GM18499 (cell line): ENCODE data around the gene P2RX6.

ENCODE experiments used
- ATAC-seq: cut with Tn5 transposase; IDR thresholded peaks from one replicate; pipeline ENCODE4 v1.9.1; 2021; ENCODE audit warnings: moderate number of reproducible peaks; ENCODE audit not compliant: insufficient read depth, unreplicated experiment

The P2RX6 gene

DNA sequence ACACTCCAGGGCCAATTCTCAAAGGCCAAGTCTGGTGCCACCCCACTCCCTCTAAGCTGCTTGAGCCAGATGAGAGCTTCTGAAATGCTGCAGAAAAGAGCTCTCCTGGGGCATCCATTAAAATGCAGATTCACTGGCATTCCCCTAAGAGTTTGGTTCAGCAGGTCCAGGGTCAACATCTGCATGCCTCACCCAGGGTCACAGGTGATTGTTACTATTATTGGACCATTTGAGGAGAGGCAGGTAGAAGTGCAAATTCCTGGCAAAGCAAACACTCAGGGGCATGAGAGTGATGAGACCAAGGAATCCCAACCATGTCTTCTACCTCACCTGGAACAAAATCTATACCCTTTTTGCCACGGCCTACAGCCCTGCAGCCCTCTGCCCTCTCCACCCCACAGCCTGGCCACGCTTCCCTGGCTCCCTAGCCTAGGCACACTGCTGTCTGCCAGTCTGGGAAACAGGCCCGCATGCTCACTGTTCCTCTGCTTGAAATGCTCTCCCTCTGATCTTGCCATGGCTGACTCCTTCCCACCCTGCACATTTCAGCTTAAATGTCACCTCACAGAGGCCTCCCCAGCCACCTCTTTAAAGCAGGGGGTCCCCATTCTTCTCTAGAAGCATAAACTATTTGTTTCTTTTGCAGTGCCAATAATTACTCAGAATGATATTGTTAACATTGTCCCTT lies 4.4 kb upstream of the P2RX6 start:
- no peak for ATAC-seq

DNA sequence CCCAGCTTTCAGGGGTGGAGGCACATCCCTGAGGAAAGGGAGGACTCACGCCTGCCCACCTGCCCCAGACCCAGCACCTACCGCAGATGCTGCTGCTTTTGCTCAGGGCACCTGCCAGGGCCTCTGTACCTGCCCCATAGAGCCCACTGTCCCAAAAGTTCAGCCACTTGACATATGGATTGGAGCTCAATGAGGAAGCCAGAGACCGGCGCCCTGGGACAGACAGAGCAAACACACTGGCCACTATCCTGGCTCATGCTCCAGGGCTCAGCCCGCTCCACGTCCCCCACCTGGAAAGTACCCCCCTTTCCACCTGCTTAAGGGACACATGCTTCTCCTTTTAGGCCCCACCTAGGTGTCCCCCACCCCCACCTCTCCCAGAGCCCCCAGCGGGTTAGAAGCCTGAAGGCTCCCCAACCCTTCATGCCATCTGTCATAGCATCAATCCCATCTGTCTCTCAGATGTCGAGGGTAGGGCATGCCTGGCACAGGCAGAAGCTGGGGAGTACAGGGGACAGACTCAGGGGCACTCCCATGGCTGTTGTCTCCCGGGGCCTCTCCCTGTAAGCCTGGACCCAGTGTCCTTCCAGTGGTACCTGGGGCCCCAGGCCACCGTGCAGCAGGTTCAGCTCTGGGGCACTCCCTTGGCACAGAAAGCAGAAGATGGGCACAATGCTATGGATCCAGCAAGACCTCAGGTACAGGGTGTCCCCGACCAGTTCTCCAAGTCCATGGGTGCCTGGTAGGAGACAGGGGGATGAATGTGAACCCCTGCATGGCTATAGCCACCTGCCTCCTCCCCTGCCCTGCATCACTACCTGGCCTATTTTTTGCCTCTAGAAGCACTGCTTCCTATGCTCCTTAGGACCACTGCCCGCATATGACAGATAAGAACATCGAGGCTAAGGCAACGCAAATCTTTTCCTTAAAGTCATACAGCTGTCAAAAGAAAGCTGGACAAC lies 2.2 kb upstream of the P2RX6 start:
- ATAC-seq, result no peak

DNA sequence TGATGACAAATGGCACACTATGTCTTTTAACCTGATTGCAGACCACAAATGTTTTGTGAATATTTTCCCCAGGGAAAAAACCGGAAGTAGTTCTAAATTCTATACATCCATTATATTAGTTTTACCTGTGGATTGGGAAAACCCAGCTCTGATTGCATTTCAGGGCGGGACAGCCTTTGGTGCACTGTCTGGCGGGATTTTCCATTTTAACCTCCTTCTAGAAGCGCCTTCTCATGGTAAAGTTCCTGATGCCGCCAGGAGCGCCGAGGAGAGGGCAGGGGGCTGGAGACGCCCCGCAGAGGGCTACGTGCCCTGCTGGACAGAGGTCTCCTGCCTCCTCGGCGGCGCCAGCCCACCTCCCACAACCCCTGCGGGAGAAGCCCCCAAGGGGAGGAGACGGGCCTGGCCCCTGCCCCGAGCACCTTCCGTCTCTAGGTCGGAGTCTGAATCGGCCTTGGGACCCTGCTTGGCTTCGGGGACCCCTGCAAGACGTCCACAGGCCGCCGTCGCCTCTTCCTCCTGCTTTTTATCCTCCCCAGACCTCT lies 1.2 kb upstream of the P2RX6 start:
- no peak for ATAC-seq

DNA sequence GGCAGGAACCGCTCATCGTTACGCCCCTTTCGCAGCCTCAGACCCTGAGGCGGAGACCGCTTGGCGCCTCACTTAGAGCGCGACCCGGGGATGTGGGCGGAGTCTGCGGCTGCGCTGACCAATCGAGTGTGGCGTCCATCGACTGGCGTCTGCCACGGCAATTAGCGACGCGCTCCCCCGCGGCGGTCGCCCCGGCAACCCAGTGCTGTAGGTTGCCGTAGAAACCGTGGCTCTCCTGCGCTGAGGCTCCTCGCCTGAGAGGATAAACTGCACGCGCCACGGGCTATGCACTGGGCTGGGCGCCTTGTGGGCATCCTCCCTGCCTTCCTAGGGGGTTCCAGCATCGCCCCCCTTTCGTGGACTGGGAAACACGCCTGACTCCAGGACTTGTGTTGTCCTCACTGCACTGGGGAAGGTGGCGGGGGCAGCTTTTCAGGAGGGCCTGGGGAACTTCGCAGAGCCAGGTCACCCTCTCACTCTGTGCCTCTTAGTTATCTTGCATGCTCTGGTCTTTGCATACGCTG lies 701 bp upstream of the P2RX6 start:
- ATAC-seq, result no peak

DNA sequence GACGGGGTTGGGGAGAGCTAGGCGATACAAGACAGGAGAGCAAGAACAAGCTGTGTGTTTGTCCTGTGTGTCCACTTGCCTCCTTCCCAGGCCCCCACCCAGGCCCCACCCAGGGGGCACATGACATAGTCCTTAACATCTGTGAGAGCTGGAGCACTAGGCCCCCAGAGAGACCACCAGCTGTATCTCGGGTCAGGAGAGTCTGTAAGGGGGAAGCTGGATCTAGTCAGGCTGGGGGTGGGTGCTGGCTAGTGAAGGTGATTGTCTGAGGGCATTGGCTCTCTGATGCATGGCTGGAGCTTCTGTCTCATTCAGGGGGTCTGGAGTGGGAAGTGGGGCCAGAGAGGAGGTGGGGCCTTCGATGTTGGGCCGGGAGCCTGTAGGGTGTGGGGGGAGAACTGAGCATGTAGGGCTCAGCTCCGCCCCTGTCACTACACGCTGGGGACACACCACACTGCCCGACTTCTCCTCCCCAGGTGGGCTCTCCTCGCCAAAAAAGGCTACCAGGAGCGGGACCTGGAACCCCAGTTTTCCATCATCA lies 571 bp downstream of the P2RX6 start:
- no peak for ATAC-seq

DNA sequence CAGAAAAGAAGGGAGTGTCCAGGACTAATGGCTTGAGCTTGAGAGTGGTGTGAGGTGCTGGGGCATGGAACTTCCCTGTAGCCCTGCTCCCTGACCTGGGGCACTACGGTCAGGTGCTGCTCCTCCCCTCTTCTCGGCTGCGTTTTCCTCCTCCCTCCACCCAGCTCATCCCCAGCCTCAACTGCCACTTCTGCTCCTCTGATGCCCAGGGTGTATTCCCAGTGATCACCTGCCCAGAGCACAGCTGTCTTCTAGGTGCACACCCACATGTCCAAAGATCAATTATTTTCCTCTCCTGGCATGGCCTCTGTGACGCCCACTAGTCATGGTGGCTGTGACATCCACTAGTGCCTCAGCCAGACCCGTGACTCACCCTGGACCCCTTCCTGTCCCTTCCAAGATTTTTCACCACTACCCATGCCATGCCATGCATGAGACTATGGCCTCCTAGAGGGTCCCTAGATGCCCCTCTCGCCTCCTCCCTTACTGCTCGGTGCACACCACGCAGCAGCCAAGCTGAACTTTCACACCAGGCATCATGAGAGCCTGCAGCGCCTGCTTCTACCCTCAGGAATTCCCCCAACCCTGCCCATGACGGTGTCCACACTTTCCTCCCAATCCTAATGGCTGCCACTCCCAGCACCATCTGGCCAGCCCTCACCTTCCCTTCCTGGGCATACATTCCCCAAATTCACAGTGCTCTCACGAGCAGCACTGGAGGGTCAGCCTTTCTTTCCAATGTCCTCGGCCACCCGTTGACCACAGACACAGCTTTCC lies 1.9 kb downstream of the P2RX6 start:
- no peak for ATAC-seq

DNA sequence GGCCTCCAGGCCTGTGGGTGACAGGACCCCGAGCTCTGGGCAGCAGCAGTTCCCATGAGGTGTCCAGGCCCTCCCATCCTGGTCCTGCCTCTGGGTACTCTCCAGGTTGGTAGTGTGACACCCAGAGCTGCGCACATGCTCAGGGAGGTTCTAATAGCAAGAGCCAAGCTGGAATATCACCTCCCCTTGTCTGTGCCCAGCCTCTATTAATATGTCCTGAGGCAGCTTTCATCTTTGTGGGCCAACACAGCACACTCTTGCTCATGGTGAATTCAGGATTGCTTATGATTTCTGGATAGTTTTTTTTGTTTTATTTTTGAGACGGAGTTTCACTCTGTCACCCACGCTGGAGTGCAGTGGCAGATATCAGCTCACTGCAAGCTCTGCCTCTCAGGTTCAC lies 3.3 kb downstream of the P2RX6 start:
- no peak for ATAC-seq

DNA sequence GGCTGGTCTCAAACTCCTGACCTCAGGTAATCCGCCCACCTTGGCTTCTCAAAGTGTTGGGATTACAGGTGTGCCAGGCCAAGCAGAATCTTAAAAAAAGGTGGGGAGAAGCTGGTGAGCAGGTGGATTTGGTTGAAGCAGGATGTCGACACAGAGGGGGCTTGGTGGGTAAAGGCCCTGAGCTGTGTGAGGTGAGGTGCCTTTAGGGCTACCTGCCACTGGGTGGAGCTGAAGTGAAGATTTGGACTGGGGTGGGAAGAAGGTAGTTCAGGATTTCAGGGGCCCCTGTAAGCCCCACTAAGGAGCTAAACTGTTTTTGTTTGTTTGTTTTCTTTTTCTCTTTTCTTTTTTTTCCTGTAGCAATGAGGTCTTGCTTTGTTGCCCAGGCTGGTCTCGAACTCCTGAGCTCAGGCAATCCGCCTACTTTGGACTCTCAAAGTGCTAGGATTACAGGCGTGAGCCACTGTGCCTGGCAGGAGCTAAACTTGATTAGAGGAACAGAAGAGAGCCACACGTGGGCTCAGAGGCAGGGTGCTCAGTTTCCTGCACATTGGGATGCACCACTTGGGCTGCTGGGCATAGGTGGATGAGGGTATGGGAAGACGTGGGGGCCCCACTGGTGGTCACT lies 6.0 kb downstream of the P2RX6 start:
- ATAC-seq, result no peak

DNA sequence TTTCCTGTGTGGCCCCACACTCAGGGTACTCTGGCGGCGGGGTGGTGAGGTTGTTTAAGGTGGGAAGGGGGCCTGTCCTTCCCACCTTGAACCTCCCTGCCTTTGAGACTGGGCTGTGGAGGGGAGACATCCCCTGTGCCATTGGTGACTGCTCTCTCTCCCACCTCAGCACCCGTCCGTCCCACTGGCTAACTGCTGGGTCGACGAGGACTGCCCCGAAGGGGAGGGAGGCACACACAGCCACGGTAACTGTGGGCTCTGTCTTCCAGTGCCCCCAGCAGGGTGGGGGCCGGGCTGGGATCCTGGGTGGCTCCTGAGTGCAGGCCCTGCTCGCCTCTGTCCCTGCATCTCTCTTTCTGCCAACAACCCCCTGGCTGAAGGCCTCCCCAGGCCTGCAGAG lies 7.5 kb downstream of the P2RX6 start:
- no peak for ATAC-seq

DNA sequence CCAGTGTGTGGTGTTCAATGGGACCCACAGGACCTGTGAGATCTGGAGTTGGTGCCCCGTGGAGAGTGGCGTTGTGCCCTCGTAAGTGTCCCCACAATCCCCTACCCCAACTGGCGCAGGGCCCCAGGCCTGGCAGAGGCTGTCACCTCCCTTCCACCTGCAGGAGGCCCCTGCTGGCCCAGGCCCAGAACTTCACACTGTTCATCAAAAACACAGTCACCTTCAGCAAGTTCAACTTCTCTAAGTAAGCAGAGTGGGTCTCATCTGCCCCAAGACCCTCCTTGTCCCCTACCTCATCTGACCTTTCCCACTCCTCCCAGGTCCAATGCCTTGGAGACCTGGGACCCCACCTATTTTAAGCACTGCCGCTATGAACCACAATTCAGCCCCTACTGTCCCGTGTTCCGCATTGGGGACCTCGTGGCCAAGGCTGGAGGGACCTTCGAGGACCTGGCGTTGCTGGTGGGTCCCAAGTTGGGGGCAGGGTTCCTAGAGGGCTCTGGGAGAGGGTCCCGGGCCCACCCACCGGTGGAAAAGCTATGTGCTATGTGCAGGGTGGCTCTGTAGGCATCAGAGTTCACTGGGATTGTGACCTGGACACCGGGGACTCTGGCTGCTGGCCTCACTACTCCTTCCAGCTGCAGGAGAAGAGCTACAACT lies 8.1 kb downstream of the P2RX6 start:
- ATAC-seq, result no peak

DNA sequence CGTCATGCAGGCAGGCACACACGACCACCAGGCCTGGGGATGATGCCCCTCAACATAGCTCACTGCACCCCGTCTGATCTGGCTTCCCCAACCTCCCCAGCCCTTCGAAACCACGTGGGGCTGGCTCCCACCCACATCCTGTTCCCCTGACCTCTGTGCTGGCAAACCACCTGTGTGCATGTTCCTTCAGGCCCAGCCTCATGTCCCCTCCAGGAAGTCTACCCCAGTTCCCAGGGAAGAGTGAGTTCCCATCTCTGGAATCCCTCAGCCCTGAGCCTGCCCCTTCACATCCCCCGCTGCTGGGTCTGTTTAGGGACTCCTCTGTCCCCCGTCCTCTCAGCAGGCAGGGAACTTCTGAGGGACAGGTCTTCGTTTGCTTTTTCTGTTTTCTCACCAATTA lies 10.3 kb downstream of the P2RX6 start:
- no peak for ATAC-seq

DNA sequence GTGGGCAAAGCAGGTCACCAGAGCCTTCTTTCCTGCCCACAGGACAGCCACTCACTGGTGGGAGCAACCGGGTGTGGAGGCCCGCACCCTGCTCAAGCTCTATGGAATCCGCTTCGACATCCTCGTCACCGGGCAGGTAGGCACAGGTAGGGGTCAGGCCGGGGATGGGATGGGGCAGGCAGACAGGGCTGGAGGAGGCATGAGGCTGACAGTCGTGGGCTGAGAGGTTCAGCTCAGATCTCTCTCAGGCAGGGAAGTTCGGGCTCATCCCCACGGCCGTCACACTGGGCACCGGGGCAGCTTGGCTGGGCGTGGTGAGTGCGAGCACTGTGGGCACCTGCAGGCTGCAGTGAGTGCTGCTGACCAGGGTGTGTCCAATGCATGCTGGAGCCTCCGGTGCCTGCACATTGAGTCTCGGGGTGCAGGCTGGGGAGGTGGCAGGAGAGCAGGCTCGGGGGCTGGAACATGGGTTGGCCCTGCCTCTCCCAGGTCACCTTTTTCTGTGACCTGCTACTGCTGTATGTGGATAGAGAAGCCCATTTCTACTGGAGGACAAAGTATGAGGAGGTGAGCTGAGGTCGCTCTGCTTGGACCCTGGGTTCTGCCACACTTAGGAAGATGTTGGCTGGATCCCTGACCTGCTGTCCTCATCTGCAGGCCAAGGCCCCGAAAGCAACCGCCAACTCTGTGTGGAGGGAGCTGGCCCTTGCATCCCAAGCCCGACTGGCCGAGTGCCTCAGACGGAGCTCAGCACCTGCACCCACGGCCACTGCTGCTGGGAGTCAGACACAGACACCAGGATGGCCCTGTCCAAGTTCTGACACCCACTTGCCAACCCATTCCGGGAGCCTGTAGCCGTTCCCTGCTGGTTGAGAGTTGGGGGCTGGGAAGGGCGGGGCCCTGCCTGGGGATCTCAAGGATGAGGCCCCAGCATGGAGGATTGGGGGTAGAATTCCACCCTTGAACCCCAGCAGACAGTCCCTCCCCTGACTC lies 11.1 kb downstream of the P2RX6 start:
- no peak for ATAC-seq

DNA sequence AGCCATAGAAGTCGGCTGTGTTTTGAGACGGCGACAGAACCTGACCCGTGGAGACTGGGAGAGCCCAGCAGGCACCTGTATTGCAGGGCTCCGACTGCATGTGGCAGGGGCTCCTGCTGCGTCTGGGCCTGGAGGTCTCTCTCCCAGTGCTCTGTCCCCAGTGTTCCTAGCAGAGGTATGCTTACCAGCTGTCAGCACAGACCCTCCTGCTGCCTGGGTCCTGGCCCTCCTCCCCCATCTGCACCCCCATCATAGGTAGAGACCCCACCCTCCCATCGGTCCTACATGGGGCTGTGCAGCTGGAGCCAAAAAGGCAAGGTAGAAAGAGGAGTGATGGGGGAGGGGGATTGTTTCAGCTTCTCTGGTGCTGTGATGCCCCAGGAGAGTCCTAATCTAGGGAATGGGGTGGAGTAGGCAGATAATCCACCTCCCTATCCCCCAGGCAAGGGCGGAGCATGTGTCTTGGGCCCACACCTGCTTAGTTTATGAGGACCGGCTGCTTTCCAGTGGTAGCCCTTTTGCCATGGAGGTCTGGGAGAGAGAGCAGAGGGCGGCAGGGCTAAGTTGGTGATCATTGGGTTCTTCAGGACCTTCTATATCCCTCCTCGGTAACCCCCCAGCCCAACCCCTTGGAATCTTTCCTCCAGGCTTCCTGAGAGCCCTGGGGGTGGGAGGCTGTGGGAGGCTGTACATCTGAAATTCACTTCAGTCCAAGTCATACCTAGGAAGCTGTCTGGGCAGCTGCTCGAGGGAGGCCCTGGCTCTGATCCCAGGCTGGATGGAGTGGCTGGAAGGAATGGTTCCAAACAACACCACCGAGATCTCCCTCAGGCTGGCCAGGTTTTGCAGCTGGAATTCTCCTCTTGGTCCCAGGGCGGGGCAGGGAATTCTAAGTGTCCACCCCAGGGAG lies 12.1 kb downstream of the P2RX6 start:
- no peak for ATAC-seq

DNA sequence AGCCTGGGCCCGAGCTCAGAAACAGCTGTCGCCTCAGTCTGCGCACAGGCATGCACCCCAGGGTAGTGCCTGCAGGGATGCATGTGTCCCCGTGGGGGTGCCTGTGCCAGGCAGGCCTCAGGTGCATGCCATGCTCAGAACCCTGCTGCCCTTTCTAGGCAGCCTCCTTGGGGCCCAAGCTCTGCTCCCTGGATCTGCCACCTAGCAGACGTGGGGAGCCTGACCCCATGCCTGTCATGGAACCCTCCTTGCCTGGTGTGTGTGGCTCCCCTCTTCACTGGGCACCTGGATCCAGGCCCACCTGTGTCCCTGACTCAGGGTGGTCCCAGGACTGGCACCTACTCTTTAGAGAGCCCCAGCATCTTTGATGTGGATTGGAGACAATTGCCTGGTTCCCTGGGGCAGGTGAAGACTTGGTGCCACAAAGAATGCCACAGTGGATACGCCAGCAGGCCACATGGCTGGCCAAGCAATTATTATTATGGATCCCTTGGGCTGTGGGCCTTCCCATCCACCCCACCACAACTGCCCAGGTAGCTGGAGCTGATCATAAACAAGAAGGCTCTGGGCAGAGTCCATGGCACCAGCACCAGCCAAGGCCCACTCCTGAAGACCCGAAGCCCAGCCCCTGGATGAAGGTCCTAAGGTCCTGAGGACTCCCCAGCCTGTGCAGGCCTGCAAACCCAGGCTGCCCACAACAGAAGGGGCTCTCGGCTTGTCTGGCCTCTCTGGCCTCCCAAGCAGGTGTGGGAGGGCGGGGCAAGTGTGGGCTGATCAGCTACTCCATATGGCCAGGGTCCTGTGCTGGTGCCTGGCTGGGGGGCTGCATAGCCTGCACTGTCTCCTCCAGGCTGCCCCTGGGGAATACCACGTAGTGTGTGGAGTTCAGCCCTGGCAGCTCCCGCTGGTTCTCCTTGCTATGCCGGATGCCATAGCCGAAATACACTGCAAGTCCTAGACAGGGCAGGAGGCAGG lies 13.6 kb downstream of the P2RX6 start:
- no peak for ATAC-seq

DNA sequence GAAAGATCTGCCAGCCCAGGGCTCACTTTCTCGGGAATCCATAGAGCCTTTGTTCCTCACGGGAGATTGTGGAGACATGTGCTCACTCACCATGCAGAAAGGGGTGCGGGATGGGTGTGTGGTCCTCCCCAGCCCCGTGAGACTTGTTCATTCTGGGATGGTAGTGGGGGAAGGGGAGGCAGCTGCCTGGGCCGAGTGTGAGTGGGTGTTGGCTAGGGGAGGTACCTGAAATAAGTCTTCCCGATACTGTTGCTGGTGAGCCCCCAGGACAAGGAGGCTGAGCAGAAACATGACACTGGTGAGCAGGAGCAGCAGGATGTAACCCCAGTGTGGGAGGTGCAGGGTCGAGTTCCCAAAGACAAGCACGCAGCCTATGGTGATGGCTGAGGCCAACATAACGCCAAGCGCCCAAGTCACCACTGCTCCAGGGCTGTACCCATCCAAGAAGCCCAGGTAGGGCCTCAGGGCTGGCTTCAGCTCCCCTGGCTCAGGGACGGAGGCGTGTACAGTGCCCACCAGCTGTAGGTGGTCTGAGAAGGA lies 14.6 kb downstream of the P2RX6 start:
- no peak for ATAC-seq

DNA sequence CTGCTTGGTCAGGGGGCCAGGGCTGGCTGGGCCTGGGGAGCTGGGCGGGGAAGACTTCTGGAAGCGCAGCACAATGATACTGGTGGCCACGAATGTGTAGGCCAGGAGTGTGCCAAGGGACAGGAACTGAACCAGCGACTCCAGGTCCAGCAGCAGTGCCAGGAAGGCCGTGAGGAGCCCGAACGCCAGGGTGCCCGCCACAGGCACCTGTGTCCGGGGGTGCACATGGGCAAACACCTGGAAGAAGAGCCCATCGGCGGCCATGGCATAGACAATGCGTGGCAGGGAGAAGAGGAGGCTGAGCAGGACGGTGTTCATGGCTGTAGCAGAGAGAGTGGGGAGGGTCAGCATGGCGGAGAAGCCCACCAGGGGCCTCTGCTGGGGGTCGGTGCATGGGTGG lies 15.1 kb downstream of the P2RX6 start:
- ATAC-seq, result no peak
